ENCODE data around the gene NAT16. TPM values are rescaled to one million over a fixed set of nuclear protein-coding genes. Genes with fewer than 3 reads are reported as not detected.

Gene NAT16
- polyA plus RNA-seq, 1 of the 3 experiments (the other 2 are of a cell fraction): 0.64 TPM

- TF ChIP-seq REST (IDR thresholded peaks at IDR 0.05; ENCODE audit: low read depth, low read length) (peak; percentile 100), ZBTB33 (IDR thresholded peaks at IDR 0.05; ENCODE audit: borderline replicate concordance, low read depth) (no peak), YY1 (IDR thresholded peaks at IDR 0.05; ENCODE audit: low read depth) (peak; percentile 17; the same call in 1 of the 2 replicates), JUND (IDR thresholded peaks at IDR 0.05) (no peak), FOSL2 (IDR thresholded peaks at IDR 0.05; ENCODE audit: borderline replicate concordance, low read depth) (no peak), RAD21 (IDR thresholded peaks at IDR 0.05; ENCODE audit: low read length) (no peak), NRF1 (IDR thresholded peaks at IDR 0.05; ENCODE audit: low read depth, low read length) (peak; percentile 97), RFX5 (IDR thresholded peaks at IDR 0.05; ENCODE audit: low read length) (no peak), FOXM1 (IDR thresholded peaks at IDR 0.05; ENCODE audit: low read depth) (no peak), ELF1 (IDR thresholded peaks at IDR 0.05) (peak; percentile 72), GABPA (IDR thresholded peaks at IDR 0.05; ENCODE audit: low read depth) (no peak), MXI1 (IDR thresholded peaks at IDR 0.05; ENCODE audit: low read depth, low read length) (peak; percentile 94)
Measured at GRCh38 chr7:101165075-101165957, 14.8 kb downstream of the NAT16 start, which contains the start of gene VGF (continued).

GRCh38 chr7:101164071-101164840, 15.8 kb downstream of the NAT16 start:
- peak; percentile 53 for DNase-seq
- no peaks in the 10 kb centered on the region for H3K9me2 ChIP-seq
- H3K27me3 ChIP-seq (ENCODE audit: insufficient read depth): no peaks in the 10 kb centered on the region
- POLR2A ChIA-PET: interaction anchor here (0.7 to 3.0 kb wide), 10 partner anchors 8 to 508 kb away, joined by 3 to 43 read pairs (median 10); partner anchors contain the start of genes ACTL6B, AP1S1, NAT16 and PLOD3
- CTCF ChIA-PET: interaction anchor here (0.9 to 3.8 kb wide), 6 partner anchors 8 to 80 kb away, joined by 3 to 21 read pairs (median 6); partner anchors contain the start of genes AP1S1 and FIS1
- H2AFZ ChIP-seq (ENCODE audit: low read depth): no peak overlapping the region
- peaks cover 41 to 55% of the 10 kb centered on the region in 2 experiments for H3K4me1 ChIP-seq (ENCODE audit: control insufficient read depth in 1 of 2, insufficient read depth in 2 of 2, low read depth in 1 of 2, low read length in 1 of 2)
- H3K9me3 ChIP-seq: no peaks in the 10 kb centered on the region
- WGBS (ENCODE audit: low lambda C conversion rate): 4% methylated on average over 46 of the region's 75 CpGs
- peaks cover 24% of the 10 kb centered on the region for H4K20me1 ChIP-seq (ENCODE audit: insufficient read depth)
- no peak overlapping the region for H3K9ac ChIP-seq
- H3F3A ChIP-seq (replicated peaks; ENCODE audit: insufficient read depth): peaks cover 47% of the 10 kb centered on the region
- H3K4me2 ChIP-seq: peak overlapping the region; percentile 98
- H3K4me3 ChIP-seq (ENCODE audit: low read depth in 2 of 2, low read length in 1 of 2): peak overlapping the region; percentile 55 to 56
- H3K36me3 ChIP-seq (replicated peaks in 1 of 2; ENCODE audit: control insufficient read depth in 1 of 2, insufficient read depth in 2 of 2, low read length in 1 of 2): peaks cover 13 to 16% of the 10 kb centered on the region in 2 experiments
- peak overlapping the region in 1 of 2 experiments; percentile 94; a peak in 2 of 4 replicates for H3K27ac ChIP-seq (ENCODE audit: low read depth in 2 of 2, low read length in 1 of 2)
- H3K79me2 ChIP-seq (ENCODE audit: insufficient read depth): no peaks in the 10 kb centered on the region
- TF ChIP-seq SMC3 (IDR thresholded peaks at IDR 0.05; ENCODE audit: low read depth, low read length) (no peak), IRF3 (IDR thresholded peaks at IDR 0.05; ENCODE audit: low read depth, low read length) (no peak), SIN3A (IDR thresholded peaks at IDR 0.05; ENCODE audit: borderline replicate concordance, low read depth, low read length) (peak; percentile 50; the same call in 1 of the 2 replicates), MAX (IDR thresholded peaks at IDR 0.05; ENCODE audit: low read depth) (peak; percentile 88), RCOR1 (IDR thresholded peaks at IDR 0.05; ENCODE audit: low read length) (no peak), TCF12 (IDR thresholded peaks at IDR 0.05) (no peak), NRF1 (IDR thresholded peaks at IDR 0.05; ENCODE audit: low read depth, low read length) (no peak), YY1 (IDR thresholded peaks at IDR 0.05; ENCODE audit: low read depth) (no peak; the same call in 1 of the 2 replicates)

All from SK-N-SH (cell line).